Endothelial cell (in vitro differentiated cells): ENCODE measurements around the gene C2orf76. TPM values are rescaled to one million over a fixed set of nuclear protein-coding genes. Genes with fewer than 3 reads are reported as not detected.

Experiments
- DNase-seq: peaks from one replicate; pipeline ENCODE4 v3.0.0; 2021; ENCODE audit warnings: low spot score
- H3K27ac Mint-ChIP-seq: one replicate; pipeline ENCODE4 v1.8.0; 2021; ENCODE audit warnings: mixed read lengths, inconsistent platforms; ENCODE audit not compliant: unreplicated experiment
- H3K27me3 Mint-ChIP-seq: one replicate; pipeline ENCODE4 v1.8.0; 2021; ENCODE audit warnings: mild to moderate bottlenecking, moderate library complexity, mixed read lengths, inconsistent platforms; ENCODE audit not compliant: unreplicated experiment
- H3K36me3 Mint-ChIP-seq: one replicate; pipeline ENCODE4 v1.8.0; 2021; ENCODE audit warnings: mild to moderate bottlenecking, low read depth, mixed read lengths, inconsistent platforms; ENCODE audit not compliant: unreplicated experiment
- H3K4me1 Mint-ChIP-seq: one replicate; pipeline ENCODE4 v1.8.0; 2021; ENCODE audit warnings: mild to moderate bottlenecking, mixed read lengths, inconsistent platforms; ENCODE audit not compliant: unreplicated experiment
- H3K4me3 Mint-ChIP-seq: one replicate; pipeline ENCODE4 v1.8.0; 2021; ENCODE audit warnings: mild to moderate bottlenecking, mixed read lengths, inconsistent platforms; ENCODE audit not compliant: unreplicated experiment
- H3K9me3 Mint-ChIP-seq: one replicate; pipeline ENCODE4 v1.8.0; 2021; ENCODE audit warnings: mixed read lengths, inconsistent platforms; ENCODE audit not compliant: unreplicated experiment
- total RNA-seq: library from RNA; stranded (reverse); fragmentation: NEBNext Ultra II Directional; extraction: Animal tissue kit (Norgen Biotek cat#: 25700); gene quantifications from one replicate; pipeline ENCODE4 v1.2.1, GENCODE V29; 2021; ENCODE audit not compliant: unreplicated experiment
- TF ChIP-seq, protein P1 (sequence below): fragments of 200-600 bp; sonication (generic); IDR thresholded peaks from one replicate; pipeline ENCODE4 v1.5.0; 2021; ENCODE audit warnings: antibody characterized with exemption; ENCODE audit not compliant: unreplicated experiment

C2orf76 gene
- total RNA-seq, 1 donor from 2014 or later: 10.8 TPM

DNA sequence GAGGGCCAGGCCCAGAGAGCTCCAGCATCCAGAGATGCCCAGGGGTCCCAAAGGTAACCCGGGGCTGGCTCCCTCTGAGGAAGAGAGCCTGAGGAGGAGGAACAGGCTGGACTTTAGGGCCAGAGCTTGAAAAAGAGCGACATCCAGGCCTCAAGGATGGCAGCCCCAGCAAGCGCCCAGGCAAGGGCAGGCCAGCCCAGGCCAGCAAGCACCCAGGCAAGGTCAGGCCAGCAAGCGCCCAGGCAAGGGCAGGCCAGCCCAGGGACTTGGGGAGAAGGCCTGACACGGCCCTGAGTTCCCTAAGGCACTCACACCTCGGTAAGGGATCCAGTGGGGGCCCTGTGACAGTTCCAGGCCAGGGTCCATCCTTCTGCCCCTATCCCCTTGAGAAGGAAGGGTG, 30.6 kb upstream of the C2orf76 start:
- no peaks in the 10 kb centered on the region for H3K9me3 Mint-ChIP-seq
- H3K27me3 Mint-ChIP-seq: peaks cover 7% of the 10 kb centered on the region
- TF ChIP-seq, protein P1, sequence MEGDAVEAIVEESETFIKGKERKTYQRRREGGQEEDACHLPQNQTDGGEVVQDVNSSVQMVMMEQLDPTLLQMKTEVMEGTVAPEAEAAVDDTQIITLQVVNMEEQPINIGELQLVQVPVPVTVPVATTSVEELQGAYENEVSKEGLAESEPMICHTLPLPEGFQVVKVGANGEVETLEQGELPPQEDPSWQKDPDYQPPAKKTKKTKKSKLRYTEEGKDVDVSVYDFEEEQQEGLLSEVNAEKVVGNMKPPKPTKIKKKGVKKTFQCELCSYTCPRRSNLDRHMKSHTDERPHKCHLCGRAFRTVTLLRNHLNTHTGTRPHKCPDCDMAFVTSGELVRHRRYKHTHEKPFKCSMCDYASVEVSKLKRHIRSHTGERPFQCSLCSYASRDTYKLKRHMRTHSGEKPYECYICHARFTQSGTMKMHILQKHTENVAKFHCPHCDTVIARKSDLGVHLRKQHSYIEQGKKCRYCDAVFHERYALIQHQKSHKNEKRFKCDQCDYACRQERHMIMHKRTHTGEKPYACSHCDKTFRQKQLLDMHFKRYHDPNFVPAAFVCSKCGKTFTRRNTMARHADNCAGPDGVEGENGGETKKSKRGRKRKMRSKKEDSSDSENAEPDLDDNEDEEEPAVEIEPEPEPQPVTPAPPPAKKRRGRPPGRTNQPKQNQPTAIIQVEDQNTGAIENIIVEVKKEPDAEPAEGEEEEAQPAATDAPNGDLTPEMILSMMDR: no peak
- H3K4me3 Mint-ChIP-seq: no peak overlapping the region
- H3K4me1 Mint-ChIP-seq: peaks cover 12% of the 10 kb centered on the region
- no peak for DNase-seq
- no peaks in the 10 kb centered on the region for H3K36me3 Mint-ChIP-seq
- no peak overlapping the region for H3K27ac Mint-ChIP-seq

DNA sequence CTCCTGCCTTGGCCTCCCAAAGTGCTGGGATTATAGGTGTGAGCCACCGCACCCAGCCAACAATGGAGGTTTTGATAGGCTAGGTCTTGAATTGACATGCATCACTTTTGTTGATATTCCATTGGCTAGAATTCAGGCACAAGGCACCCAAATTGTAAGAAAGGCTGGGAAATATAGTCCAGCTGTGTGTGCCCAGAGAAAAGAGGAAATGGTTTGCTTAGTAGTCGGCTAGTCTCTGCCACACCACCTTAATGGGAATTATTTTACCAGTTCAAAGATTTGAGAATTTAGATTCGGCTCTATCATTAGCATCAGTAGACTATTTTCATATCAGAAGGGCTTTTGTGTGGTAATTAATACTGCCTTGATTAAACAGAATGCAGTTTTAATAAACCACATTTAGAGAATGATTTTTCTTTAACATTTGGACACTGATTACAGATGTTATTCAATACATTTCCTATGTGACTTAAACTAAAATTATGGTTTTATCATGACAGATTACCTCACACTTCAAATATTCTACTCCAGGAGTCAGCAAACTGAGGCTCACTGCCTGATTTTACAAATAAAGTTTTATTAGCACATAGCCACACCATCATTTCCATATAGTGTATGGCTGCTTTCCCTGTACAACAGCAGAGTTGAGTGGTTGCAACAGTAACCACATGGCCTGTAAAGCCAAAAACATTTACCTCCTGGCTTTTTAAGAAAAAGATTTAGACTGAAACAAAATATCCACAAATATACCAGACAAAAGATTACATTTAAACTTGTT, 27.5 kb upstream of the C2orf76 start:
- H3K27ac Mint-ChIP-seq: no peak overlapping the region
- H3K4me3 Mint-ChIP-seq: no peak overlapping the region
- H3K4me1 Mint-ChIP-seq: peaks cover 30% of the 10 kb centered on the region
- TF ChIP-seq, protein P1: no peak
- no peaks in the 10 kb centered on the region for H3K36me3 Mint-ChIP-seq
- no peaks in the 10 kb centered on the region for H3K9me3 Mint-ChIP-seq
- no peak for DNase-seq
- H3K27me3 Mint-ChIP-seq: peaks cover 4% of the 10 kb centered on the region

DNA sequence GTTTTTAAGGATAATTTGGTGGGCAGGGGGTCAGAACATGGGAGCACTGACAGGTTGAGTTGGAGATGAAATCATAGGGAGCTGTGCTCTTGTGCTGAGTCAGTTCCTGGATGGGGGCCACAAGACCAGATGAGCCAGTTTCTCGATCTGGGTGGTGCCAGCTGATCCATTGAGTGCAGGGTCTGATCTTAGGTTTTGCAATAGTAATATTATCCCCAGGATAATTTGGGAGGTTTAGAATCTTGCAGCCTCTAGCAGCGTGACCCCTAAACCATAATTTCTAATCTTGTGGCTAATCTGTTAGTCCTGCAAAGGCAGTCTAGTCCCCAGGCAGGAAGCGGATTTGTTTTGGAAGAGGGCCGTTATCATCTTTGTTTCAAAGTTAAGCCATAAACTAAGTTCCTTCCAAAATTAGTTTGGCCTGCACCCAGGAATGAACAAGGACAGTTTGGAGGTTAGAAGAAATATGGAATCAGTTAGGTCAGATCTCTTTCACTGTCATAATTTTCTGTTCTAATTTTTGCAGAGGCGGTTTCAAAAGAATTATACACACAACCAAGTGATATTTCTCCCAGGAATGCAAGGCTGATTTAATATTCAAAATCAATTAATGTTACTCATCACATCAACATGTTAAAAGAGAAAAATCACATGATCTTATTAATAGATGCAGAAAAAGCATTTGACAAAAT, 23.1 kb upstream of the C2orf76 start:
- DNase-seq: no peak

DNA sequence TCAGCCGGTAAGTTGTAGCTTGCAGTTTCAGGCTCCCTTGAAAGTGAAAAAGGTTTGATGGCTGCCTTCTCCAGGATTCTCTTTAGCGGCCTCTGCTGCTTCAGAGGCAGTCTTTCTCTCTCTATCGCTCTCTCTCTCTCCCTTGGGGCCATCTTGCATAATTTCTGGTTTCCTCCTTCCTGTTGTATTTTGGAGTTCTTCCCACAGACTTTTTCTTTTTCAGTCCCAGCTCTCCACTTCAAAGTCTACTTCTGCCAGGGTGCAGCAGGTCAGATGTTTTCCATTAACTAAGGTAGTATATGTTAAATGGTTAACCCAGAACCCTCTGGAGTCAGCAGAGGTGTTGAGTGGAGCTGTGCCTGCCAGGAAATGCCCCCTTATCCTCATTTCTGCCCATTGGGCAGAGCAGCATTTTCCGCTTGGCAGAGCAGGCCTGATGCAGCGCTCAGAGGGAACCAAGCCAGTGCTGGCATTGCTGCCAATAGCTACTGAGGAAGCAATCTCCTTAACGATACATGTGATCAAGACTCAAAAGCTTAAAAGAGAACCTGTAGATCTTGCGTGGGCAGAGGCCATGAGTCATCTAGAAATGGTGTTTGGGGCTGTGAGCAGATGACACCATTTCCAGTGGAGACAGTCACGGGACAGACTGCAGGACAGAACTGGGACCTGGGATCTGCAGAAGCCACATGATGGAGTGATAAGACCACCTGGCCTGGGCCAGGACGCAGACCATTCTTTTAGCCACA, 20.9 kb upstream of the C2orf76 start:
- Mint-ChIP-seq H3K27ac (no peak overlapping the region), H3K36me3 (no peaks in the 10 kb centered on the region)
- no peak for DNase-seq

More for the DNA sequence above, 23.1 kb upstream of the C2orf76 start:
- Mint-ChIP-seq H3K9me3 (no peaks in the 10 kb centered on the region), H3K4me1 (peaks cover 31% of the 10 kb centered on the region), H3K27ac (no peak overlapping the region), H3K36me3 (no peaks in the 10 kb centered on the region), H3K27me3 (peaks cover 4% of the 10 kb centered on the region), H3K4me3 (no peak overlapping the region)
- TF ChIP-seq, protein P1: no peak

More for the DNA sequence above, 20.9 kb upstream of the C2orf76 start:
- TF ChIP-seq, protein P1: no peak
- no peak overlapping the region for H3K4me3 Mint-ChIP-seq
- no peaks in the 10 kb centered on the region for H3K9me3 Mint-ChIP-seq
- peaks cover 4% of the 10 kb centered on the region for H3K27me3 Mint-ChIP-seq
- peaks cover 31% of the 10 kb centered on the region for H3K4me1 Mint-ChIP-seq
